Panc1 (cell line): ENCODE measurements around the gene ZMYM3. TPM values are rescaled to one million over a fixed set of nuclear protein-coding genes. Genes with fewer than 3 reads are reported as not detected.
A peak's percentile ranks its signal among the peaks of the same experiment; 100 is the strongest.
"Not testable (repeated sequence)": the region's sequence is repeated elsewhere in the genome, so short reads cannot be mapped to it uniquely, and the experiment has no call there.

ENCODE experiments used
- ATAC-seq: fragments of 200-7000 bp; cut with Tn5 transposase; 2 replicates; pipeline ENCODE4 v1.9.1; 2020; ENCODE audit warnings: mild to moderate bottlenecking, moderate library complexity
- BruUV-seq: library from RNA; stranded (reverse); fragments of 400-500 nt; replicated peaks from 2 replicates; lab custom pipeline; 2021; lab: Mats Ljungman, UMichigan
- CTCF ChIA-PET: fragments of 300-600 bp; sonication (Branson Sonifier 250); formaldehyde crosslinking; loops from one replicate; lab custom pipeline; 2022; ENCODE audit warnings: antibody characterized with exemption; lab: Charles Lee
- POLR2A ChIA-PET: fragments of 300-600 bp; sonication (Branson Sonifier 250); formaldehyde crosslinking; loops from one replicate; lab custom pipeline; 2022; ENCODE audit warnings: antibody characterized with exemption; lab: Charles Lee
- DNase-seq: peaks from one replicate; pipeline ENCODE4 v3.0.0-alpha.2; 2010; ENCODE audit warnings: low read depth, low spot score
- H3K27ac ChIP-seq: 2 replicates; pipeline ENCODE4 v1.5.1; 2011; ENCODE audit warnings: mild to moderate bottlenecking, low read length, inconsistent platforms
- H3K27me3 ChIP-seq: fragments of 200-500 bp; sonication (Bioruptor generic); 2 replicates; pipeline ENCODE4 v1.6.0; 2014; ENCODE audit warnings: low read length, inconsistent platforms; ENCODE audit not compliant: control insufficient read depth, insufficient read depth
- H3K36me3 ChIP-seq: fragments of 200-500 bp; sonication (Bioruptor generic); 2 replicates; pipeline ENCODE4 v1.5.1; 2014; ENCODE audit warnings: inconsistent platforms, mild to moderate bottlenecking, low read length, moderate library complexity; ENCODE audit not compliant: control insufficient read depth, insufficient read depth
- H3K4me1 ChIP-seq: 2 replicates; pipeline ENCODE4 v1.5.1; 2011; ENCODE audit warnings: inconsistent platforms, mild to moderate bottlenecking, low read length, moderate library complexity; ENCODE audit not compliant: control insufficient read depth, insufficient read depth
- H3K4me3 ChIP-seq, 2 experiments: 2 replicates each; pipeline ENCODE4 v1.5.1; 2011 to 2012; ENCODE audit warnings: low read depth in 2 of 2, low read length in 2 of 2, mild to moderate bottlenecking in 2 of 2, inconsistent platforms in 1 of 2, moderate library complexity in 1 of 2
- H3K9me3 ChIP-seq: fragments of 200-500 bp; sonication (Bioruptor generic); 2 replicates; pipeline ENCODE4 v1.5.1; 2014; ENCODE audit warnings: low read depth, mild to moderate bottlenecking, inconsistent platforms, low read length, moderate library complexity; ENCODE audit not compliant: control insufficient read depth, insufficient read depth
- CTCF ChIP-seq: fragments of 450-650 bp; IDR thresholded peaks from 2 replicates; pipeline ENCODE4 v1.5.1; 2017; ENCODE audit warnings: mild to moderate bottlenecking
- POLR2AphosphoS5 ChIP-seq: IDR thresholded peaks from 2 replicates; pipeline ENCODE4 v1.6.1; 2012; ENCODE audit warnings: mild to moderate bottlenecking, low read depth, low read length, moderate library complexity
- REST ChIP-seq, 2 experiments: IDR thresholded peaks; 2 replicates each; pipeline ENCODE4 v1.6.1; 2011 to 2012; ENCODE audit warnings: low read depth in 2 of 2, control low read depth in 1 of 2, low read length in 1 of 2, mild to moderate bottlenecking in 1 of 2, moderate library complexity in 1 of 2; ENCODE audit not compliant: insufficient read depth in 1 of 2
- SIN3A ChIP-seq: IDR thresholded peaks from 2 replicates; pipeline ENCODE4 v1.6.1; 2012; ENCODE audit warnings: low read depth, mild to moderate bottlenecking, low read length, moderate library complexity, borderline replicate concordance; ENCODE audit not compliant: insufficient read depth
- TCF7L2 ChIP-seq: IDR thresholded peaks from 2 replicates; pipeline ENCODE4 v1.6.1; 2011; ENCODE audit warnings: mild to moderate bottlenecking, low read depth, low read length, inconsistent platforms
- in situ Hi-C: cut with HindIII; loops from 2 replicates; pipeline ENCODE4 v1.10.0; 2016; ENCODE audit warnings: low sequenced_read_pairs, low pct_unique_long_range_greater_than_20kb
- intact Hi-C: fragments of 100-400 bp; cut with micrococcal nuclease; formaldehyde crosslinking; loops from one replicate; pipeline ENCODE4 v1.10.0; 2022; ENCODE audit not compliant: unreplicated experiment
- total RNA-seq: library from RNA; stranded (reverse); gene quantifications from one replicate; pipeline ENCODE4 v1.2.1, GENCODE V29; 2021; ENCODE audit not compliant: unreplicated experiment

ZMYM3 gene
- total RNA-seq, 1 experiment from 2014 or later, result 40.2 TPM

- Histone ChIP-seq H3K4me1 (peaks cover 12% of the 10 kb centered on the region), H3K9me3 (no peaks in the 10 kb centered on the region), H3K27me3 (no peaks in the 10 kb centered on the region), H3K27ac (peak overlapping the region; percentile 95), H3K4me3 (peak overlapping the region; percentile 58 to 91), H3K36me3 (peaks cover 20% of the 10 kb centered on the region; the same call in 1 of the 2 replicates)
- ChIA-PET POLR2A (interaction anchor here (0.6 to 1.6 kb wide), 9 partner anchors 24 to 528 kb away, joined by 3 to 11 read pairs (median 5); partner anchors contain the start of gene TAF1), CTCF (interaction anchor here (0.6 kb wide), 2 partner anchors 36 to 67 kb away, joined by 6 to 10 read pairs; no protein-coding TSS in a partner anchor)
- TSS peak; percentile 95 for BruUV-seq
- intact Hi-C loops (no loop called here), in situ Hi-C loops (no loop called here)
- DNase-seq (no peak), ATAC-seq (peak; percentile 80)
- TF ChIP-seq CTCF (no peak), REST (IDR thresholded peaks at IDR 0.05; ENCODE audit: insufficient read depth in 1 of 2, low read depth in 2 of 2, low read length in 1 of 2) (no peak), TCF7L2 (no peak), SIN3A (no peak), POLR2AphosphoS5 (no peak)
Measured at GRCh38 chrX:71282514-71283402, 28.8 kb upstream of the ZMYM3 start.

- DNase-seq, H3K4me1 ChIP-seq, CTCF ChIA-PET, in situ Hi-C loops, H3K27ac ChIP-seq, ATAC-seq, H3K4me3 ChIP-seq, intact Hi-C loops, BruUV-seq, H3K9me3 ChIP-seq, H3K27me3 ChIP-seq, POLR2A ChIA-PET: not testable (repeated sequence)
- peaks cover 16% of the 10 kb centered on the region; the same call in 1 of the 2 replicates for H3K36me3 ChIP-seq
Measured at GRCh38 chrX:71281300-71281699, 27.4 kb upstream of the ZMYM3 start.

GRCh38 chrX:71272313-71272712, 18.4 kb upstream of the ZMYM3 start:
- in situ Hi-C loops, result not testable (repeated sequence)

More at GRCh38 chrX:71272313-71272712, 18.4 kb upstream of the ZMYM3 start:
- BruUV-seq, ATAC-seq, H3K9me3 ChIP-seq, CTCF ChIA-PET, POLR2A ChIA-PET, DNase-seq, H3K4me3 ChIP-seq, H3K27me3 ChIP-seq, H3K27ac ChIP-seq, H3K36me3 ChIP-seq, H3K4me1 ChIP-seq, intact Hi-C loops: not testable (repeated sequence)
